ENCODE data around the gene AGAP1.

The AGAP1 gene

GRCh38 chr2:236156860-236157194 lies 663.0 kb downstream of the AGAP1 start:
- no peak for FAIRE-seq
- no peak for DNase-seq (ENCODE audit: insufficient read length, low spot score)

- FAIRE-seq, result no peak
- DNase-seq (ENCODE audit: insufficient read length, low spot score), result no peak
Observed at GRCh38 chr2:236157366-236157765, 663.5 kb downstream of the AGAP1 start.

GRCh38 chr2:236157815-236158498 lies 664.1 kb downstream of the AGAP1 start:
- DNase-seq (ENCODE audit: insufficient read length, low spot score), result no peak
- no peak for FAIRE-seq

GRCh38 chr2:236158969-236159777 lies 665.3 kb downstream of the AGAP1 start:
- no peak for DNase-seq (ENCODE audit: insufficient read length, low spot score)
- FAIRE-seq, result no peak

GRCh38 chr2:236159778-236160170 lies 665.9 kb downstream of the AGAP1 start:
- DNase-seq (ENCODE audit: insufficient read length, low spot score) (no peak), FAIRE-seq (no peak)

- no peak for DNase-seq (ENCODE audit: insufficient read length, low spot score)
- FAIRE-seq, result no peak
Observed at GRCh38 chr2:236160366-236161081, 666.7 kb downstream of the AGAP1 start.

GRCh38 chr2:236161082-236161462 lies 667.2 kb downstream of the AGAP1 start:
- FAIRE-seq (no peak), DNase-seq (ENCODE audit: insufficient read length, low spot score) (no peak)

GRCh38 chr2:236161531-236161930 lies 667.7 kb downstream of the AGAP1 start:
- no peak for DNase-seq (ENCODE audit: insufficient read length, low spot score)
- FAIRE-seq, result no peak

- DNase-seq (ENCODE audit: insufficient read length, low spot score) (no peak), FAIRE-seq (no peak)
Observed at GRCh38 chr2:236162031-236162845, 668.4 kb downstream of the AGAP1 start.

- DNase-seq (ENCODE audit: insufficient read length, low spot score) (no peak), FAIRE-seq (no peak)
Observed at GRCh38 chr2:236162882-236163470, 669.1 kb downstream of the AGAP1 start.

GRCh38 chr2:236163471-236164200 lies 669.8 kb downstream of the AGAP1 start:
- no peak for FAIRE-seq
- DNase-seq (ENCODE audit: insufficient read length, low spot score), result no peak

- no peak for FAIRE-seq
- DNase-seq (ENCODE audit: insufficient read length, low spot score), result no peak
Observed at GRCh38 chr2:236164201-236164924, 670.5 kb downstream of the AGAP1 start.

- DNase-seq (ENCODE audit: insufficient read length, low spot score) (no peak), FAIRE-seq (no peak)
Observed at GRCh38 chr2:236164925-236165841, 671.3 kb downstream of the AGAP1 start.

- no peak for FAIRE-seq
- DNase-seq (ENCODE audit: insufficient read length, low spot score), result no peak
Observed at GRCh38 chr2:236165842-236166795, 672.3 kb downstream of the AGAP1 start.

GRCh38 chr2:236166796-236167296 lies 673.0 kb downstream of the AGAP1 start:
- FAIRE-seq (no peak), DNase-seq (ENCODE audit: insufficient read length, low spot score) (no peak)

- peak; percentile 66 for DNase-seq (ENCODE audit: insufficient read length, low spot score)
- peak; percentile 52 for FAIRE-seq
Observed at GRCh38 chr2:236167297-236168109, 673.7 kb downstream of the AGAP1 start.
